D721Med (cell line): Measurements from ENCODE around the gene NOC4L.
"Not testable (repeated sequence)": the region's sequence is repeated elsewhere in the genome, so short reads cannot be mapped to it uniquely, and the experiment has no call there.

ENCODE experiments used
- DNase-seq: peaks from one replicate; pipeline ENCODE4 v3.0.0; 2011; ENCODE audit warnings: low spot score; ENCODE audit not compliant: insufficient read length
- FAIRE-seq: peaks from 2 replicates; lab custom pipeline; 2011; peaks lifted over from hg19 to GRCh38; lab: Jason Lieb, UNC
- TF ChIP-seq, protein P1 (sequence below): IDR thresholded peaks from 2 replicates; pipeline ENCODE4 v1.5.1; 2012; ENCODE audit warnings: mild to moderate bottlenecking, control low read depth; ENCODE audit not compliant: insufficient read depth; ENCODE audit errors: missing control alignments

NOC4L gene

GRCh38 chr12:132144115-132144809, at the start of gene NOC4L, which contains the start of gene DDX51:
Gene NOC4L, plus strand, starts transcription at chr12:132144457. Its CDS starts 32 bp downstream, at chr12:132144489.
Gene DDX51, minus strand, starts transcription at chr12:132144319. Its CDS starts 23 bp downstream, at chr12:132144296.
- FAIRE-seq (no peak), DNase-seq (peak; percentile 97)
- TF ChIP-seq, protein P1, sequence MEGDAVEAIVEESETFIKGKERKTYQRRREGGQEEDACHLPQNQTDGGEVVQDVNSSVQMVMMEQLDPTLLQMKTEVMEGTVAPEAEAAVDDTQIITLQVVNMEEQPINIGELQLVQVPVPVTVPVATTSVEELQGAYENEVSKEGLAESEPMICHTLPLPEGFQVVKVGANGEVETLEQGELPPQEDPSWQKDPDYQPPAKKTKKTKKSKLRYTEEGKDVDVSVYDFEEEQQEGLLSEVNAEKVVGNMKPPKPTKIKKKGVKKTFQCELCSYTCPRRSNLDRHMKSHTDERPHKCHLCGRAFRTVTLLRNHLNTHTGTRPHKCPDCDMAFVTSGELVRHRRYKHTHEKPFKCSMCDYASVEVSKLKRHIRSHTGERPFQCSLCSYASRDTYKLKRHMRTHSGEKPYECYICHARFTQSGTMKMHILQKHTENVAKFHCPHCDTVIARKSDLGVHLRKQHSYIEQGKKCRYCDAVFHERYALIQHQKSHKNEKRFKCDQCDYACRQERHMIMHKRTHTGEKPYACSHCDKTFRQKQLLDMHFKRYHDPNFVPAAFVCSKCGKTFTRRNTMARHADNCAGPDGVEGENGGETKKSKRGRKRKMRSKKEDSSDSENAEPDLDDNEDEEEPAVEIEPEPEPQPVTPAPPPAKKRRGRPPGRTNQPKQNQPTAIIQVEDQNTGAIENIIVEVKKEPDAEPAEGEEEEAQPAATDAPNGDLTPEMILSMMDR: no peak

DNA sequence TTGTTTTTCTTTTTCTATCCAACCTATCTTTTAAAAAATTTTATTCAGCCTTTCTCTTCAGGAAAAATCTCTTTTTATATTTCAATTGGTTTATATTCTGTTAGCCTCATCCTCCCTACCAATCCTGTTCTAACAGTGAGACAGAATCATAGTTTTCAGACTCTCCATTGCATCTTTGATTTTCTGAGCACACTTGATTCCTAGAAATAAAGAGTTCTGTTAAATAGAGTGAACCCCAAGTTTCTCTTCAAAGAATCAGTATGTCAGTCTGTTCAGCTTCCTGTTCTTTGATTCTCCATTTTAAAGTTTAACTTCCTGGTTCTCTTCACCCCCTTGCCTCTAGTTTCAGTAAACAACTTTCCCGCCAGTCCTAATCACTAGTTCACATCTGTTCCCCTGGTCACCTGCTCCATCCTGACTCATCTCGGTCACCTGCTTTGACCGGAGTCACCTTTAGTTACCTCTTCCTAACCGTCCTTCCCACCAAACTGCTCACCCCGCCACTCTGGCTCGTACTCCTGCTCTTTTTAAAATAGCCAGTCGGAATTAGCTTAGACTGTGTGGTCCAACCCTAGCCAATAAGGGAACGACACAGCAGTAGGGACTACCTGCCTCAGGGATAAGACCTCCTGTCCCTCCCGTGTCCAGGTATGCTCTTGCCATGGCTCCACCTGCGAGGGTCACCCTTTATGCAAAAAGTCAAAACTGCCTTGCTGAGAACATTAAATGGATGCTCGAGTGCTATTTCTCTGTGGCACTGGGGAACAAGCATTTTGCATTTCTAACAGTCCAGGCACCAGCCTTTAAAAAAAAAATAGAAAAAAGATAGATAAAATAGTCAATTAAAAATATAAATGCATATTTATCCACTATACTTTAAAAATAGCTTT, 48.5 kb upstream of the NOC4L start:
- TF ChIP-seq, protein P1: no peak
- DNase-seq: no peak

GRCh38 chr12:132099739-132100138, 44.5 kb upstream of the NOC4L start:
- FAIRE-seq: no peak
- no peak for DNase-seq
- TF ChIP-seq, protein P1: no peak

More for the DNA sequence above, 48.5 kb upstream of the NOC4L start:
- FAIRE-seq: no peak

GRCh38 chr12:132100306-132101065, 43.8 kb upstream of the NOC4L start:
- TF ChIP-seq, protein P1: no peak
- no peak for DNase-seq
- FAIRE-seq: no peak

GRCh38 chr12:132102297-132102696, 42.0 kb upstream of the NOC4L start:
- DNase-seq (no peak), FAIRE-seq (no peak)
- TF ChIP-seq, protein P1: no peak

GRCh38 chr12:132103072-132103471, 41.2 kb upstream of the NOC4L start:
- not testable (repeated sequence) for FAIRE-seq, DNase-seq
